ENCODE results near the gene DVL1. TPM values are rescaled to one million over a fixed set of nuclear protein-coding genes. Genes with fewer than 3 reads are reported as not detected.
A peak's percentile ranks its signal among the peaks of the same experiment; 100 is the strongest.

The DVL1 gene
- total RNA-seq, 2 donors from 2014 or later, result 49.9 to 71.3 TPM

DNA sequence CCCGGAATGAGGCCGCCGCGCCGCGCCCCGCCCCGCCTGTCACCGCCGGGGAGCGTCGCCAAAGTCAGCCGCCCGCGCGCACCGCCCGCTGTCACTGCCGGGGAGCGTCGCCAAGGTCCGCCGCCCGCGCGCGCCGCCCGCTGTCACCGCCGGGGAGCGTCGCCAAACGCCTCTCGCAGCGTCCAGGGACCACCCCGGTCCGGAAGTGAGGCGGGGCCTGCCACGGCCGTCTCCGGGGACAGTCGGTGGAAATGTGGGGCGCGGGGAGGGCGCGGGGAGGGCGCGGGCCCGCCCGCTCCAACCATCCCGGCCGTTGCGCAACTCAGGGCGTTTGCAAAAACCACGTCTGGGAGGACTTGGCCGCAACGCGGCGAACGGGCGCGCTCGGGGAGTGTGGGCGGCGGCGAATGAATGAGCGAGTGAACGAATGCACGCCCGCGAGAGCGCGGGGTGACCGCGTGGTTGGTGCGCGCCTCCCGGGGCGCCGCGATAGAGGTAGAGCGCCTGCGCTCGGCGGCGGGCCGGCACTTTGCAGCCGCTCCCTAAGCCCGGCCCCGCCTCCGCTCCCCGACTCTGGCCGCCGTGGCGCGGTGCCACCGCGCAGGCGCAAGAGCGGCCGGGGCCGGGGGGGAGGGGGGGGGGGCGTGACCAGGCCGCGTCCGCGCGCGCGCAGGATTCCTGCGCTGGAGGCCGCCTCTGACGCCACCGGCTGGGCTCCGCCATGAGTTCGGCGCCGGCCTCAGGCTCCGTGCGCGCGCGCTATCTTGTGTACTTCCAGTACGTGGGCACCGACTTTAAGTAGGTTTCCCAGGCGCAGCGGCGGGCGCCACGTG is 41.1 kb downstream of the DVL1 start, which contains the start of the genes ACAP3 and PUSL1:
Gene ACAP3, minus strand, starts transcription at position 8 of the 833 bp plus-strand sequence. CDS start 115 bp downstream, outside the sequence.
Gene PUSL1, plus strand, starts transcription at position 675 of the 833 bp plus-strand sequence. Its CDS starts 47 bp downstream, at position 722.
- intact Hi-C loops (cut with DNase I), result no loop called here

DNA sequence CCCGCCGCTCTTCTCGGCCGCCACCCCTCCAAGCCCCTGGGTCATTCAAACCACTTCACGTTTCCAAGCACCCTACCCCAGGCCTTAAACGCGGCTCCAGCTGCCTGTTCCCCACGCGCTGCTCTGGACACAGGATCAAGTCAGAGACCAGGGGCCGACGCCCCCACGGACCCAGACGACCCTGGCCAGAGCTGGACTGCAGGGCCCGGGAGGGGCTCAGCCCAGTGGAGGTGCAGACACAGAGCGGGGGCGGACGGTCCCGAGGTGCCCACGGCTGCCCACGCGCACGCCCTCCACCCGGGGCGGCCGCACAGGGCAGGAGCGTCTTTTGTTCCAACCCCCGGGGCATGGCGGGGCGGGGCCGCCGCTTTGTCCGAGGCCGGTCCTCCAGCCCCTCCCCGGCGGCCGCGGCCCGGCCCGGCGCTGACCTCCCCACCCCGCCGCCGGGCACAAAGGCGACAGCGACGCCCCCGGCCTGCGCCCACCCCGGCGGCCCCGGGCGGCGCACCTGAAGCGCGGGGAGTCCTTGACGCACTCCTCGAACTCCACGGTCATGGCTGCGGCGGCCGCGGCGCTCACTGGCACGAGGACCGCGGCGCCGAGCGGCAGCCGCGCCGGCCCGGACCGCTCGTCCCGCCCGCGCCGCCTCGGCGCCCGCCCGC is 41.8 kb downstream of the DVL1 start:
- Histone ChIP-seq H3K27ac (peak overlapping the region; percentile 71), H3K4me3 (peak overlapping the region; percentile 80), H3K9ac (ENCODE audit: low read depth in 2 of 2, low read length in 2 of 2) (peak overlapping the region; percentile 65 to 84), H3K4me1 (peaks cover 30% of the 10 kb centered on the region), H3K9me3 (no peaks in the 10 kb centered on the region), H3K27me3 (no peaks in the 10 kb centered on the region), H3K36me3 (no peaks in the 10 kb centered on the region)
- intact Hi-C loops (cut with DNase I), result no loop called here
- TF ChIP-seq, protein P1, sequence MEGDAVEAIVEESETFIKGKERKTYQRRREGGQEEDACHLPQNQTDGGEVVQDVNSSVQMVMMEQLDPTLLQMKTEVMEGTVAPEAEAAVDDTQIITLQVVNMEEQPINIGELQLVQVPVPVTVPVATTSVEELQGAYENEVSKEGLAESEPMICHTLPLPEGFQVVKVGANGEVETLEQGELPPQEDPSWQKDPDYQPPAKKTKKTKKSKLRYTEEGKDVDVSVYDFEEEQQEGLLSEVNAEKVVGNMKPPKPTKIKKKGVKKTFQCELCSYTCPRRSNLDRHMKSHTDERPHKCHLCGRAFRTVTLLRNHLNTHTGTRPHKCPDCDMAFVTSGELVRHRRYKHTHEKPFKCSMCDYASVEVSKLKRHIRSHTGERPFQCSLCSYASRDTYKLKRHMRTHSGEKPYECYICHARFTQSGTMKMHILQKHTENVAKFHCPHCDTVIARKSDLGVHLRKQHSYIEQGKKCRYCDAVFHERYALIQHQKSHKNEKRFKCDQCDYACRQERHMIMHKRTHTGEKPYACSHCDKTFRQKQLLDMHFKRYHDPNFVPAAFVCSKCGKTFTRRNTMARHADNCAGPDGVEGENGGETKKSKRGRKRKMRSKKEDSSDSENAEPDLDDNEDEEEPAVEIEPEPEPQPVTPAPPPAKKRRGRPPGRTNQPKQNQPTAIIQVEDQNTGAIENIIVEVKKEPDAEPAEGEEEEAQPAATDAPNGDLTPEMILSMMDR (IDR thresholded peaks at IDR 0.05), result no peak
- peak; percentile 65 for DNase-seq

More for the DNA sequence above, 41.1 kb downstream of the DVL1 start, which contains the start of the genes ACAP3 and PUSL1:
- Histone ChIP-seq H3K36me3 (no peaks in the 10 kb centered on the region), H3K4me1 (peaks cover 30% of the 10 kb centered on the region), H3K27me3 (no peaks in the 10 kb centered on the region), H3K9ac (ENCODE audit: low read depth in 2 of 2, low read length in 2 of 2) (peak within 1 kb of the TSS; percentile 77 to 97), H3K9me3 (no peaks in the 10 kb centered on the region), H3K27ac (peak within 1 kb of the TSS; percentile 88), H3K4me3 (peak within 1 kb of the TSS; percentile 80)
- peak; percentile 82 for DNase-seq
- TF ChIP-seq, protein P1 (IDR thresholded peaks at IDR 0.05), result no peak

- Histone ChIP-seq H3K4me3 (peak overlapping the region; percentile 80), H3K36me3 (no peaks in the 10 kb centered on the region), H3K4me1 (peaks cover 30% of the 10 kb centered on the region), H3K9ac (ENCODE audit: low read depth in 2 of 2, low read length in 2 of 2) (peak overlapping the region; percentile 65 to 84), H3K27ac (no peak overlapping the region), H3K9me3 (no peaks in the 10 kb centered on the region), H3K27me3 (no peaks in the 10 kb centered on the region)
- intact Hi-C loops (cut with DNase I), result no loop called here
- TF ChIP-seq, protein P1 (IDR thresholded peaks at IDR 0.05), result no peak
- peak; percentile 53 for DNase-seq
Observed at GRCh38 chr1:1306661-1307260, 42.5 kb downstream of the DVL1 start.

GRCh38 chr1:1306070-1306660 is 43.1 kb downstream of the DVL1 start:
- TF ChIP-seq, protein P1 (IDR thresholded peaks at IDR 0.05), result no peak
- Histone ChIP-seq H3K4me3 (peak overlapping the region; percentile 80), H3K4me1 (peaks cover 30% of the 10 kb centered on the region), H3K27ac (peak overlapping the region; percentile 81), H3K9ac (ENCODE audit: low read depth in 2 of 2, low read length in 2 of 2) (peak overlapping the region; percentile 61 to 65), H3K27me3 (no peaks in the 10 kb centered on the region), H3K9me3 (no peaks in the 10 kb centered on the region), H3K36me3 (no peaks in the 10 kb centered on the region)
- no peak for DNase-seq
- intact Hi-C loops (cut with DNase I), result no loop called here

Data from colonic mucosa (tissue), 4 donors.